GM18868 (cell line): ENCODE results near the gene UBL5.
A peak's percentile ranks its signal among the peaks of the same experiment; 100 is the strongest.
"Not testable (repeated sequence)": the region's sequence is repeated elsewhere in the genome, so short reads cannot be mapped to it uniquely, and the experiment has no call there.

Source experiments
- ATAC-seq: cut with Tn5 transposase; IDR thresholded peaks from one replicate; pipeline ENCODE4 v1.9.1; 2021; ENCODE audit warnings: mild to moderate bottlenecking, moderate library complexity; ENCODE audit not compliant: unreplicated experiment

Gene UBL5

DNA sequence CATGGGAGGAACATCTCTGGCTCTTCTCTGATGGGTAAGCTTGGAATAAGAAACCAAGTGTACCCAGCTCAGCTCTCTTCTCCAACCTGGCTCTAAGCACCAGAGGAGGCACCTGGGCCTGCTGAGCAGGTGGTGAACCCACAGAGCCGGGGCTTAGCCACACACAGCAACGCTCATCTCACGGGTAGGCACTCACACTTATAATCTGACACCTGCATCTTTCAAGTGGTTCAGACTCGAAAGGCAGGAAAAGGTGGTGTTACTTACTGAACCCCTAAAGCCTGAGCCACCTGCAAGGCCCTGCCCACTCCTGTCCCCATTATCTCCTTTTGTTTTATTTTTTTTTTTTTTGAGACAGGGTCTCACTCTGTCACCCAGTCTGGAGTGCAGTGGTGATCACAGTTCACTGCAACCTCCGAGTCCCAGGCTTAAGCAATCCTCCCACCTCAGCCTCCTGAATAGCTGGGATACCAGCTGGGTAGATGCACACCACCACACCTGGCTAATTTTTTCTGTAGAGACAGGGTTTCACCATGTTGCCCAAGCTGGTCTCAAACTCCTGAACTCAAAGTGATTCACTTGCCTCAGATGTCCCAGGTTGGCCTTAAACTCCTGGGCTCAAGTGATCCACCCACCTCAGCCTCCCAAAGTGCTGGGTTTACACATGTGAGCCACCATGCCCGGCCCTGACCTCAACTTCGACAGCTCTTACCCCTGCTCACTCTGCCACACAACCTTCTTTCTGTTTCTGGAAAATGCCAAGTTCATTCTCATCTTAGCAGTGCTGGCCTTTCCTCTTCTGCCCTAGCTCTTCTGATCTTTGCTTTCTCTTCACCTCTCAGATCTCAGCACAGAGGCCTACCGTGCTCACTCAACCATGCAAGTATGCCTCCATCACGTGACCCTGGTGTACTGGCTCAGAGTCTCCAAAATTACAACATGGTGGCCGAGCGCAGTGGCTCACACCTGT, 18.6 kb upstream of the UBL5 start:
- no peak for ATAC-seq

DNA sequence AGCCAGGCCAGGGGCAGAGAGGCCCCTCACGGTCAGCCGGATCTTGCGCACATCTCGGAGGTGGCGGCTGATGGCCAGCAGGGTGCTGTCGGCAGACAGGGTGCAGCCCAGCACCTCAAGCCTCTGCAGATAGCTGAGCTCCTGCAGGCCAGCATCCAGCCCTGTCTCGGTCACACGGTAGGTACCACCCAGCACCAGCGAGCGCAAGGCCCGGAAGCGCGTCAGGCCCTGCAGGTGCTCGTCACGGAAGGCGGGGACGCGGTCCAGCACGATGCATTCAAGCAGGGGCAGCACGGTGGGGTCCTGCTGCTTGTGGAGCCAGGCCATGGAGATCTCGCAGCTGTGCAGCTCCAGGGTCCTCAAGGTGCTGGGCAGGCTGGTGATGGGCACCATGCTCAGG, 16.6 kb upstream of the UBL5 start:
- ATAC-seq = no peak

DNA sequence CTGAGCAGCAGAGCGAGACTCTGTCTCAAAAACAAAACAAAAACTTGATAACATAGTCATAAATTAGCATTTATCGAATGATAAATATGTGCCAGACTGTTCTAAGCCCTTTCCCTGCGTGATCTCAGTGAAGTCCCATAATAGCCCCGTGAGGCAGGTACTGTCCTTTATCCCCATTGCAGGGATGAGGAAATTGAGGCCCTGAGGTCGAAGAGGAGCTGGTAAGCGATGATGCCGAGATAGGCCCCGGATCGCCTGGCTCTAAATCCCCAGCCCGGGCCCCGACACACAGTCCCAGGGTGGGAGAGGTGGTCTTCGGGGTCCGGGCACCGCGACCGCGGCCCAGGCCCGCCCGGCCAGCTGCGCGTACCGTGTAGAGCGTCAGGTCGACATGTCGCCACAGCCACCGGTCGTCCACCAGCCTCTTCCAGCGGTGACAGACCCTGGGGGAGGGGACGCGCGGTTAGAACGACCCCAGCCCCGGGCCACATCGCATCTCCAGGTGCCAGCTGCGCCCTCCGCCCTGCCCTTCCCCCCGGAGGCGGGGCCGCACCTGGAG, 9.5 kb upstream of the UBL5 start:
- no peak for ATAC-seq

DNA sequence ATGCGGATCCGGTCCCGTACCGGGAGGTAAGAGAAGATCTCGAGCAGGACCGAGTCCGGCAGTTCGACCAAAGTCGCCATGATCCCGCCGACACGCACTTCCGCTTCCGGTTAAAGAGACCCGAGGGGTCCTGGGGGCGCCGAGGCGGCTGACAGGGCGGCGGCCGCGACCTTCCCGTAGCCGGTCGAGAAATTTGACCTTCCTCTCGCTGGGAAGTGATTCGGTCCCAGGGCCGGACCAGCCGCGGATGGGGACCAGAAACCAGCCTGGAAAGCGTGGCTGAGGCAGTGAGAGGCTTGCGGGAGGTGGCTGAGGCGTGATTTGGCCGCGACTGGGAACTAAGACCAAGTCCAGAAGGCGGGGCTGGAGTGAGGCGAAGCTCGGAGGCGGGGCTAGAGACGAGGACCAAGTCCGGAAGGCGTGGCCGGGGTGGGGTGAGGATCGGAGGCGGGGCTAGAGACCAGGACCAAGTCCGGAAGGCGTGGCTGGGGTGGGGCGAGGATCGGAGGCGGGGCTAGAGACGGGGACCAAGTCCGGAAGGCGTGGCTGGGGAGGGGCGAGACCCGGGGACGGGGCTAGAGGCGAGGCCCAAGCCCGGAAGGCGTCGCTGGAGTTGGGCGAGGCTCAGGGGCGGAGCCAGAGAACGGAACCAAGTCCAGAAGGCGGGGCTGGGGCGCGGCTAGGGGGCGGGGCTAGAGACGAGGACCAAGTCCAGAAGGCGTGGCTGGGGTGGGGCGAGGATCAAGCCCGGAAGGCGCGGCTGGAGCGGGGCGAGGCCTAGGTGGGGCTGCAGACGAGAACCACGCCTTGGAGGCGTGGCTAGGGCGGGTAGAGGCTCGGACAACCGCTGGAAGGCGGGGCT, 8.8 kb upstream of the UBL5 start, which contains the start of gene FBXL12:
FBXL12 (minus strand) TSS at position 346 of the 862 bp plus-strand sequence; CDS start at position 80, 266 bp downstream.
- ATAC-seq = peak; percentile 85

DNA sequence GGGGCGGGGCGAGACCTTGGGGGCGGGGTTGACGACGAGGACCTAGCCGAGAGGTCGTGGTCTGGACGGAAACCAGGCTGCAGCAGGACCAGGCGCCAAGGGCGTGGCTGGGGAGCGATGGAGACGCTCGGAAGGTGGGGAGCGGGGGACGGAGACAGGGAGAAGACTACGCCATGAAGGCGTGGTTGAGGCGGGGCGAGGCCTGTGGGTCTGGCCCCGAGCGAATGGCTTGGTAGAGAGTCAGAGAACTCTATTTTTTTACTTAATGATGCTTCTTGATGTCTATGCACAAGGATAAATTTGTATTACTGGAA, 8.2 kb upstream of the UBL5 start:
- no peak for ATAC-seq

DNA sequence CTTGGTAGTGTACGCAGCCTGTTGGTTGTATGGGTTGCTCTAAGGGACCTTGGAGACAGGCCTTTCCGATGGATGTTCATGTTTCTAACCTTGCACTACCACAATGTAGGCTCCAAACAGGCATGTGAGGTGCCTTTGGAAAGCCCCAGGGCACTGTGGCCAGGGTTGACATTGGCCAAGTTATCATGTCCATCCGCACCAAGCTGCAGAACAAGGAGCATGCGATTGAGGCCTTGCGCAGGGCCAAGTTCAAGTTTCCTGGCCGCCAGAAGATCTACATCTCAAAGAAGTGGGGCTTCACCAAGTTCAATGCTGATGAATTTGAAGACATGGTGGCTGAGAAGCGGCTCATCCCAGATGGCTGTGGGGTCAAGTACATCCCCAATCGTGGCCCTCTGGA, 7.7 kb upstream of the UBL5 start:
- not testable (repeated sequence) for ATAC-seq

DNA sequence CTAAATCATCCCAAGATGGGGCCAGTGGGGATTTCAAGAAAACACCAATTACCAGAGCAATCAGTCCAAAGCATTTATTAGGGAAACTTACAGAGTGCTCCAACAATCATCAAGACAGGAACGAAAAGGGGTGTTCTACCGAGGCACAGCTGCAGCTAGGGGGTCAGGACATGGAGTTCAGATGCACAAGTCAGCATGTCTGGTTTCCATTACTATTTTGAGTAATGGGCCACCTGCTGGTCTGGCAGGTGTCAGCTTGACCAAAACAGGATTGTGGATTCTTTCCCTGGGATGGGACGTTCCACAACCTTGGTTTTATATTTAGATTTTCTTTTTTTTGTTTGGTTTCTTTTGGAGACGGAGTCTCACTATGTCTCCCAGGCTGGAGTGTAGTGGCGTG, 3.9 kb upstream of the UBL5 start:
- no peak for ATAC-seq

DNA sequence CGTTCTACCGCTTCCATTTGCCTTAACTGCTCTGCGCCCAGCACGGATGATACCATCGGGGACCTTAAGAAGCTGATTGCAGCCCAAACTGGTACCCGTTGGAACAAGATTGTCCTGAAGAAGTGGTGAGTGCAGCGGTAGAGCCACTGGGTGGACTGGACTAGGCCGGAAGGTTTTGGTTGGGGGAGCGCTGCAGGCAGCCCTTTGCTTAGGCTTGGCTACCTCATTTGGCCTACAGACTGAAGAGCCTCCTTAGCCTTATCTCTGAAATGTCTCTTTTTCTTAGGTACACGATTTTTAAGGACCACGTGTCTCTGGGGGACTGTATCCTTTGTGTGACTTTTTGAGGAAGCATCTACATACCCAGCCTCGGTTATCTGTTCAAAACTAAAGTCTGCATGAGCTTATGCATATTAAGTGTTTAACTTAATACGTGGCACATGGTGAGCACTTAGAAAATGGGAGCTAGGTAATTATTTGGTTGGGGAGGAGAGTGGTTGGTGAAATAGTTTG, 889 bp downstream of the UBL5 start:
- ATAC-seq = no peak

DNA sequence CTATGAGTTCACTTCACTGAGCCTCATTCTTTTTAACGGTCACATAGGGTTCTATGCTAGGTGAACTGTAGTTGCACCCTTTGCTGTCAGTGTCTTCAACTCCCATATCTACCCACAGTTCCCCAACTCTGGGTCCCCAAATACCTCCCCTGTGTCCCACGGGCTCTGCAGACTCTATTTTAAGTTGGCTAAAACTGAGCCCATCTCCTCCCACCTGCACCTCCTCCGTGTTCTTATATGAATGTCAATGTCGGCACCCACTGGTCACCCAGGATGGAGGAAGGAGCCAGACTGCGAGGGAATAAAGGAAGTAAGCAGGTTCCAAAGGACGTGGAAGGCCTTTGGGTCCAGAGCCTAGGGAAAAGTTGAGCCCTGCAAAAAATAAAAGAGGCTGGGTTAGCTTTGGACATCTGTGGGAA, 6.6 kb downstream of the UBL5 start:
- no peak for ATAC-seq

DNA sequence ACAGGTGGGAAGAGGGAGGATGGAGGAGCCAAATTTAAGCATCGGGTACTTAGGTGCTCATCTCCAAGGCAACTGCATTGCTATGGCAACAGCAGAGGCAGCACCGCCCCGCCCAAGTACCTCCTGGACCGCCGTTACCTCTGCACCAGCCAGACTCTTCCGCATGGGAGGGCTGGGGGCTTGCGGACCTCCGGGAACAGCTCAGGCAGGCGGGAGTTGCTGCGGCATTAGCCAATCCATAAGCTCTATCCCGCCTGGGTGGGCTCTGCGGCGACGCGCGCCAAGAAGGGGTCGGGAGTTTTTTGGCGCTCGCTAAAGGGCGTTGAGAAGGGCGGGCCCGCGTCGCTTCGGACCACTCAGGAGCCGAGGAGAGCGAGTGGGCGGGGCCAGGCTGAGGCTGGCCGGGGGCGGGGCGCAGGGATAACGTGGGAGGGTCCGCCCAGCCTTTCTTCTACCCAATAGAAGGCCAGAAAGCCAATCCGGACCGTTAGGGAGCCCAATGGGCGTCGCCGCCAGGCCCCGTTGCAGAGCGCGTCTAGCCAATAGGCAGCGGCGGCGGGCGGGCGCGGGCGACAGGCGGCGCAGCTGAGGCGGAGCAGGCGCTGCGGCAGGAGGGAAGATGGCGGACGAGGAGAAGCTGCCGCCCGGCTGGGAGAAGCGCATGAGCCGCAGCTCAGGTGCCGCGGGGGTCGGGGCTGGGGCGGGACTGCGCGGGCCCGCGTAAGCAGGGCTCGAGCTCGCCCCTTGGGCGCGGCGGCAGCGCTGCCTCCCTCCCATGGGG, 7.2 kb downstream of the UBL5 start, which contains the start of gene PIN1:
PIN1 (plus strand) TSS at position 593 of the 781 bp plus-strand sequence; CDS start at position 620, 27 bp downstream.
- peak; percentile 95 for ATAC-seq

DNA sequence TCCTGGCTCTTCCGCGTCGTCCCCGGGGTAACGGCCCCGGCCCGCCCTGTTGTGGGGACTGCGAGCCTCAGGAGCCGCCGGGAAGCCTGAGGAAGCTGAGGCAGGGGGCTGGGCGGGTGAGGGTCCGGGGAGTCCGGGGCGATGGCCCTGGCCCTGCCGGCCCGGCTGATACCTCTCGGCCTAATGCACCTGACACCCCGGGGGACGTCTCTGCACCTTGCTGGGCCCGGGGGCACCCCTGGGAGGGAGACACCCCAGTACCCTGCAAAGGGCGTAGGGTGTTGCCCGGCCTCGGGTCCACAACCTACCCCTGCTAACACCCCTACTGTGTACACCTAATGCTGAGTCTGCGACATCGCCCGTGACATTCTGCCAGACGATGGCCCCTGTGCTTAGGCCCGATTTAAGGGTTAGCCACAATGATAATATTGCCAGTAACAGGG, 7.8 kb downstream of the UBL5 start:
- ATAC-seq = peak; percentile 3

DNA sequence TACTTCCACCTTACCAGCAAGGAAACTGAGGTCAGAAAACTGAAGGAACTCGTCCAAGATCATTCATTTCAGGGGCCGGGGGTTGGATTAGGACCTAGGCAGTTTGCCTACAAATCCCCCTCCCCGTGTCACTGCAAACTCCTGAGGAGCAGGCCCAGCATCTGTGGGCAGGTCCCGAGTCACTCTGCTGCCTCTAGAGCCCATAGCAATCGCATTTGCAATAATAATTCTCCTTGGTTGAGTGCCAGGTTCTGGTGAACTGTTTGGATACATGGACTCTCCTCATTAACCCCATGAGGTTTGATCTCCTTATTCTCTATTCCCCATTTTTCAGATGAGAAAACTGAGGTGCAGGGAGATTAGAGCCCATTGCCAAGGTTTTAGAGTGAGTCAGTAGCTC, 8.3 kb downstream of the UBL5 start:
- ATAC-seq = no peak

DNA sequence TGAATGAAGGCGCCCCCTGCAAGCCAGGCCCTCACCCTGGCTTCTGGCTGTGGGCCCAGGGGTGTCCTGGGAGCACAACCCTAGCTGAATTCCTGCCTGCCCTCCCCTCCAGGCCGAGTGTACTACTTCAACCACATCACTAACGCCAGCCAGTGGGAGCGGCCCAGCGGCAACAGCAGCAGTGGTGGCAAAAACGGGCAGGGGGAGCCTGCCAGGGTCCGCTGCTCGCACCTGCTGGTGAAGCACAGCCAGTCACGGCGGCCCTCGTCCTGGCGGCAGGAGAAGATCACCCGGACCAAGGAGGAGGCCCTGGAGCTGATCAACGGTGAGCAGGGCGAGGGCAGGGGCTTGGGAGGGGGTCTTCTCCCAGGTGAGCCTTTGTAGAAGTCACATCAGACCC, 10.6 kb downstream of the UBL5 start:
- no peak for ATAC-seq

DNA sequence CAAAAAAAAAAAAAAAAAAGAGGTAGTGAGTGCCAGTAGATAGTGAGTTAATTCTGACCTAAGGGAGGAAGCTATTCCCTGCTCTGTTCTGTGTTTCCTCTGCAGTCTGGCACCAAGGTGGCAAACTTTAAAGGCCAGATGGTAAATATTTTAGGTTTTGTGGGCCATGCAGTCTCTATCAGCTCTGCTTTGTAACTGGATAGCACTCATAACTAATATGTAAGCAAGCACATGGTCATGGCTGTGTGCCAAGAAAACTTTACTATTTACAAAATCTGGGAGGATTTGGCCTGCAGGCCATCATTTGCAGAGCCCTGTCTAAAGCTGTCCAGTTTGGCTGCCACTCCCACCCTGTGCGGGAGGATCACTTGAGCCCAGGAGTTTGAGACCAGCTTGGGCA, 11.7 kb downstream of the UBL5 start:
- ATAC-seq = no peak

DNA sequence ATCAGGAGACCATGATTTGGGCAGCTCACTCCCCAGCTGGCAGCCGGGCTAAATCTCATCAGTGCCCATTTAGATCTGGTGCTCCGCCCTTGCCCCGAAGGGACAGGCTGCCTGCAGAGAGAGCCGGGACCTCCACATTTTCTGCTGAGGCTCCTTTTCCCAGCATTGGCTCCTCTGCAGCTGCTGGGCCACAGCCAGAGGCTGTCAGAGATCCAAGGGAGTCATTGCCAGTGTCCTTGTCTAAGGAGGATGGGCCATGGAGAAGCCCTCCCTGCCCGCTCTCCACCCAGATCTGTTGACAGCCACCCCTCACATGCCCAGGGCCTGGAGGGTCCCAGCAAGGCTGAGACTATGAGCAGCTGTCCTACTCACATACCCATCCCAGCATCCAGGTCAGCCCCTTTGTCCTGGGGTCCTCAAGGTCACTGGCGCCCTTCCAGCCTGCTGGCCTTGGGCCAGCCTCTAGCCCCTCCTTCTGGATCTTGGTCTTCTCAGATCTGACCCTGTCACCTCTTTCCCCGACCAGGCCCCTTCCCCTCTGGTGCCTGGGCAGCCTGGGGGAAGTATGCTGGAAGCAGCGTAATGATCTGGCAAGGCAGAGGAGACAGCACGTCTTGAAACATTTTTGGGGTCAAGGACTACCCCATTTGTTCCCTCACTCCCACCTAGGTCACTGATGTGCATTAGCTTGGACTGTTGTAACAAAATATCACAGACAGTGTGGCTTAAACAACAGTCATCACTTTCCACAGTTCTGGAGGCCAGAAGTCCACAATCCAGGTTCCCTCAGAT, 15.3 kb downstream of the UBL5 start:
- no peak for ATAC-seq

DNA sequence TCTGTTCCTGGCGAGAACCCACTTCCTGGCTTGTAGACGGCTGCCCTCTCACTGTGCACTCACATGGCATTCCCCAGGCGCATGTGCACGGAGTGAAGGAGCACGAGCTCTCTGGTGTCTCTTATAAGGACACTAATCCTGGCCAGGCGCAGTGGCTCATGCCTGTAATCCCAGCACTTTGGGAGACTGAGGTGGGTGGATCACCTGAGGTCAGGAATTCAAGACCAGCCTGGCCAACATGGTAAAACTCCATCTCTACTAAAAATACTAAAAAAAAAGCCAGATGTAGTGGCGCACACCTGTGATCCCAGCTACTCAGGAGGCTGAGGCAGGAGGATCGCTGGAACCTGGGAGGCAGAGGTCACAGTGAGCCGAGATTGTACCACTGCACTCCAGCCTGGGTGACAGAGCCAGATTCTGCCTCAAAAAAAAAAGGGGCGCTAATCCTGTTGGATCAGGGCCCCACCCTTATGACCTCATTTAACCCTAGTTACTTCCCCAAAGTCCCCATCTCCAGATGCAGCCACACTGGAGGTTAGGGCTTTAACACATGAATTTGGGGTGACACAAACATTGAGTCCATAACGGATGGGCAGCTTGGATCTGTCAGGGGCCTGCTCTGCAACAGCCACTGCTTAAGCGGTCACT, 16.0 kb downstream of the UBL5 start:
- ATAC-seq = not testable (repeated sequence)

DNA sequence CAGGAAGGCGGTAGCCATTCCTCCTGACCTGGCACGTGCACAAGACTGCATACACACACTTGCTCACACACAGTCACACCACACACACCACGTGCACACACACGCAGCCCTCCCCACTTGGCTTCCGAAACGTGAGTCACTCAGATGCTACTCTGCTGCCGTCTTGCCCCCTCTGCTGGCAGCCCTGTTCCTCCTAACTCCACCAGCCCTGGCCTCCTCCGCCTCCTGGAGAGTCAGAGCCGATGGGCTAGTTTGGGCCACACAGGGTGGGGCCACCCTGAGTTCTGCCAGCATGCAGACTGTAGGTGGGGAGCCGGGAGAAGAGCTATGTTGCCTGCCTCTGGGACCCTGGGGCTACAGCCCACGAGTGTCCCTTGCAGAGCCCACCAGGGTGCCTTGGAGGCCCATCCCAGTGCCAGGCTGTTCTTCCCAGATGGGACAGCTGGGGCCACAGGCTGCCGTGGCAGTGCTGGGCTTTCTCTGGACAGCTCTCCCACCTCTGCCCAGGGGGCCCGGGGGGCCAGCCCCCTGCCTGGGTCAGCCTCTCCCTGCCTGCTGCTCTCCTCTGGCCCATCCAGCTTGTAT, 19.5 kb downstream of the UBL5 start:
- ATAC-seq = no peak

DNA sequence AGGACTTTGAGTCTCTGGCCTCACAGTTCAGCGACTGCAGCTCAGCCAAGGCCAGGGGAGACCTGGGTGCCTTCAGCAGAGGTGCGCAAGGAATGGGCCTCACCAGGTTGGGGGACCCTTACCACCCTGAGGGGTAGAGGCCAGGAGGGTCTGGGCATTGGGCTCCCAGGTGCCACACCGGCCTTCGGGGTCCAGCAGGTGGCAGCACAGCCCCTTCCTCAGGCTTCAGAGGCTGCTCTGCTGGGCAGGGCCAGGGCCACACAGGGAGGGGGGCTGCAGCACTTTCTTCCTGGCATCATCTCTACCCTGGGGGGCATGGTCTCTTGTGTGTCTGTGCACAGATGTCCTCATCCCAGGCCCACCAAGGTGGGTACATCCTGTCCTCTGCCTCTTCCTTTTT, 20.3 kb downstream of the UBL5 start:
- no peak for ATAC-seq

DNA sequence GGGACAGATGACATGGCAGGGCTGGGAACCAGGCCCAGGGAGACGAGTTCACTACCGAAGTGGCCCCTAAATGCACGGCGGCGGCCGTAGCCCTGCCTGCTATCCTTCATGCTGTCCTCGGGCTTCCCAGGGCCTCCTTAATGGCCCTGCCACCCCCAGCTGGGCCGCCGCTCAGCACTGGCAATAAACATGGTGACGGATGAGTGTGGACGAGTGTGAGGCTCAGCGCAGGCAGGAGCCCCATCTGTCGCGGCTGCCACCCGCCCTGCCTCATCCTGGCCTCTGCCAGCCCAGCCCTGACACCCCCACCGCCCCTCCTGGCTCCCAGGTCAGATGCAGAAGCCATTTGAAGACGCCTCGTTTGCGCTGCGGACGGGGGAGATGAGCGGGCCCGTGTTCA, 21.0 kb downstream of the UBL5 start:
- ATAC-seq = no peak
